Measurements from ENCODE around the gene KCTD3. TPM values are rescaled to one million over a fixed set of nuclear protein-coding genes. Genes with fewer than 3 reads are reported as not detected.
A peak's percentile ranks its signal among the peaks of the same experiment; 100 is the strongest.

The KCTD3 gene
- total and polyA plus RNA-seq, 2 of the 13 experiments (the other 11 are each of a cell fraction or from before 2014, with no cell fraction given) = 49.8 to 68.1 TPM

DNA sequence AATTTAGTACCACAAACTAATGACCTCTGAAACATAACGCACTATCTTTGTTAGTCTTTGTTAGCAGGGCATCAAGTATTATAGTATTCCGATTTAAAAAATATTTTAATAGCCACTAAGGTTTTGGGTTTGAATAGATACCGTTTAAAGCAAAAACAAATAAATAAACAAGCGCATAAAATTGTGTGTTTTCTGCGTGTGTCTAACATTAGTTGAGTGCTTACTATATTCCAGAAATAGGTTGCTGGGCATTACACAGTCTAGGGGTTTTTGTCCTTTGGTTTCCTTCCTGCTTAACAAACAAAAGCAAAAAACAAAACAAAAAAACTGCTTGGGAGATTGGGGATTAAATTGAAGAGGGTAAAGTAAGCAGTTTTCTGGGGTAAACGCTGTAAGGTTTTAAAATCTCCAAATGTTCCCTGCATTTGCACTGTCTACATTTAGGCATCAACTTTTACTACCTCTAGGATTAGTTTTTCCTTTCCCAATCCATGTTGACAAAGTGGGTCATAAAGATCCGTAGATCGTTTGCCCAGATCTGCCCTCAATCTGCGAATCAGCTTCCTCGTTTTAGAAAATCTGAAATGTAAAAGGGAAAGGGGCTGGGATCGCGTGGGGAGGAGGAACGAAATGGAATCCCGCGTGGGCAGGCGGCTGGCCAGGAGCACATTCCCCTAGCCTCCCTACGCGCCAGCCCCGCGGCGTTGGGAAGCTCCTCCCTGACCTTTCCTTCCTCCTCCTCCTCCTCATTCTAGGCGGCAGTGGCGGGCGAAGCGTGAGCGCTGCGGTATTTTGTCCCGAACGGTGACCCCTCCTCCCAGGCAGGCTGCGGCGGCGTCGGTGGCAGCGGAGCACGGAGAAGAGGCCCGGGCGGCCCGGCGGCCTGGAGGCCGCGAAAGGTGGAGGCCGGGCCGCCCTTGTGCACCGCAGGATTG is at the start of gene KCTD3 (continued):
- TF ChIP-seq, protein P1, sequence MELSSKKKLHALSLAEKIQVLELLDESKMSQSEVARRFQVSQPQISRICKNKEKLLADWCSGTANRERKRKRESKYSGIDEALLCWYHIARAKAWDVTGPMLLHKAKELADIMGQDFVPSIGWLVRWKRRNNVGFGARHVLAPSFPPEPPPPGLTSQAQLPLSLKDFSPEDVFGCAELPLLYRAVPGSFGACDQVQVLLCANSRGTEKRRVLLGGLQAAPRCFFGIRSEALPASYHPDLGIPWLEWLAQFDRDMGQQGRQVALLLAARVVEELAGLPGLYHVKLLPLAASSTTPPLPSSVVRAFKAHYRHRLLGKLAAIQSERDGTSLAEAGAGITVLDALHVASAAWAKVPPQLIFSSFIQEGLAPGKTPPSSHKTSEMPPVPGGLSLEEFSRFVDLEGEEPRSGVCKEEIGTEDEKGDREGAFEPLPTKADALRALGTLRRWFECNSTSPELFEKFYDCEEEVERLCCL (CRISPR knock-in tag; IDR thresholded peaks at IDR 0.05; ENCODE audit: borderline replicate concordance) = no peak
- TF ChIP-seq ZFP41 (CRISPR knock-in tag; IDR thresholded peaks at IDR 0.05; ENCODE audit: borderline replicate concordance) = no peak
- no peak for TF ChIP-seq TEAD2 (CRISPR knock-in tag; IDR thresholded peaks at IDR 0.05)
- TF ChIP-seq ZNF260 (CRISPR knock-in tag; IDR thresholded peaks at IDR 0.05; ENCODE audit: borderline replicate concordance, low read depth) = no peak
- TF ChIP-seq ZNF552 (CRISPR knock-in tag; IDR thresholded peaks at IDR 0.05; ENCODE audit: borderline replicate concordance) = no peak
- TF ChIP-seq, protein P2, sequence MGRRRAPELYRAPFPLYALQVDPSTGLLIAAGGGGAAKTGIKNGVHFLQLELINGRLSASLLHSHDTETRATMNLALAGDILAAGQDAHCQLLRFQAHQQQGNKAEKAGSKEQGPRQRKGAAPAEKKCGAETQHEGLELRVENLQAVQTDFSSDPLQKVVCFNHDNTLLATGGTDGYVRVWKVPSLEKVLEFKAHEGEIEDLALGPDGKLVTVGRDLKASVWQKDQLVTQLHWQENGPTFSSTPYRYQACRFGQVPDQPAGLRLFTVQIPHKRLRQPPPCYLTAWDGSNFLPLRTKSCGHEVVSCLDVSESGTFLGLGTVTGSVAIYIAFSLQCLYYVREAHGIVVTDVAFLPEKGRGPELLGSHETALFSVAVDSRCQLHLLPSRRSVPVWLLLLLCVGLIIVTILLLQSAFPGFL (CRISPR knock-in tag; IDR thresholded peaks at IDR 0.05) = no peak
- TF ChIP-seq, protein P3, sequence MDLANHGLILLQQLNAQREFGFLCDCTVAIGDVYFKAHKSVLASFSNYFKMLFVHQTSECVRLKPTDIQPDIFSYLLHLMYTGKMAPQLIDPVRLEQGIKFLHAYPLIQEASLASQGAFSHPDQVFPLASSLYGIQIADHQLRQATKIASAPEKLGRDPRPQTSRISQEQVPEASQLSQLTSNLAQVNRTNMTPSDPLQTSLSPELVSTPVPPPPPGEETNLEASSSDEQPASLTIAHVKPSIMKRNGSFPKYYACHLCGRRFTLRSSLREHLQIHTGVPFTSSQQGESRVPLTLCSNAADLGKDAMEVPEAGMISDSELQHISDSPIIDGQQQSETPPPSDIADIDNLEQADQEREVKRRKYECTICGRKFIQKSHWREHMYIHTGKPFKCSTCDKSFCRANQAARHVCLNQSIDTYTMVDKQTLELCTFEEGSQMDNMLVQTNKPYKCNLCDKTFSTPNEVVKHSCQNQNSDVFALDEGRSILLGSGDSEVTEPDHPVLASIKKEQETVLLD (CRISPR knock-in tag; IDR thresholded peaks at IDR 0.05; ENCODE audit: low read depth) = peak; percentile 70; the same call in 1 of the 2 replicates
- peak; percentile 39; the same call in 1 of the 2 replicates for TF ChIP-seq FOXC1 (CRISPR knock-in tag; IDR thresholded peaks at IDR 0.05; ENCODE audit: borderline replicate concordance)
- TF ChIP-seq, protein P4, sequence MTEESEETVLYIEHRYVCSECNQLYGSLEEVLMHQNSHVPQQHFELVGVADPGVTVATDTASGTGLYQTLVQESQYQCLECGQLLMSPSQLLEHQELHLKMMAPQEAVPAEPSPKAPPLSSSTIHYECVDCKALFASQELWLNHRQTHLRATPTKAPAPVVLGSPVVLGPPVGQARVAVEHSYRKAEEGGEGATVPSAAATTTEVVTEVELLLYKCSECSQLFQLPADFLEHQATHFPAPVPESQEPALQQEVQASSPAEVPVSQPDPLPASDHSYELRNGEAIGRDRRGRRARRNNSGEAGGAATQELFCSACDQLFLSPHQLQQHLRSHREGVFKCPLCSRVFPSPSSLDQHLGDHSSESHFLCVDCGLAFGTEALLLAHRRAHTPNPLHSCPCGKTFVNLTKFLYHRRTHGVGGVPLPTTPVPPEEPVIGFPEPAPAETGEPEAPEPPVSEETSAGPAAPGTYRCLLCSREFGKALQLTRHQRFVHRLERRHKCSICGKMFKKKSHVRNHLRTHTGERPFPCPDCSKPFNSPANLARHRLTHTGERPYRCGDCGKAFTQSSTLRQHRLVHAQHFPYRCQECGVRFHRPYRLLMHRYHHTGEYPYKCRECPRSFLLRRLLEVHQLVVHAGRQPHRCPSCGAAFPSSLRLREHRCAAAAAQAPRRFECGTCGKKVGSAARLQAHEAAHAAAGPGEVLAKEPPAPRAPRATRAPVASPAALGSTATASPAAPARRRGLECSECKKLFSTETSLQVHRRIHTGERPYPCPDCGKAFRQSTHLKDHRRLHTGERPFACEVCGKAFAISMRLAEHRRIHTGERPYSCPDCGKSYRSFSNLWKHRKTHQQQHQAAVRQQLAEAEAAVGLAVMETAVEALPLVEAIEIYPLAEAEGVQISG (CRISPR knock-in tag; IDR thresholded peaks at IDR 0.05) = peak; percentile 77
- TF ChIP-seq, protein P5, sequence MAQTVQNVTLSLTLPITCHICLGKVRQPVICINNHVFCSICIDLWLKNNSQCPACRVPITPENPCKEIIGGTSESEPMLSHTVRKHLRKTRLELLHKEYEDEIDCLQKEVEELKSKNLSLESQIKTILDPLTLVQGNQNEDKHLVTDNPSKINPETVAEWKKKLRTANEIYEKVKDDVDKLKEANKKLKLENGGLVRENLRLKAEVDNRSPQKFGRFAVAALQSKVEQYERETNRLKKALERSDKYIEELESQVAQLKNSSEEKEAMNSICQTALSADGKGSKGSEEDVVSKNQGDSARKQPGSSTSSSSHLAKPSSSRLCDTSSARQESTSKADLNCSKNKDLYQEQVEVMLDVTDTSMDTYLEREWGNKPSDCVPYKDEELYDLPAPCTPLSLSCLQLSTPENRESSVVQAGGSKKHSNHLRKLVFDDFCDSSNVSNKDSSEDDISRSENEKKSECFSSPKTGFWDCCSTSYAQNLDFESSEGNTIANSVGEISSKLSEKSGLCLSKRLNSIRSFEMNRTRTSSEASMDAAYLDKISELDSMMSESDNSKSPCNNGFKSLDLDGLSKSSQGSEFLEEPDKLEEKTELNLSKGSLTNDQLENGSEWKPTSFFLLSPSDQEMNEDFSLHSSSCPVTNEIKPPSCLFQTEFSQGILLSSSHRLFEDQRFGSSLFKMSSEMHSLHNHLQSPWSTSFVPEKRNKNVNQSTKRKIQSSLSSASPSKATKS (CRISPR knock-in tag; IDR thresholded peaks at IDR 0.05) = no peak
- TF ChIP-seq RFXANK (CRISPR knock-in tag; IDR thresholded peaks at IDR 0.05) = no peak
- TF ChIP-seq NKX3-1 (CRISPR knock-in tag; IDR thresholded peaks at IDR 0.05) = no peak
- no peak for TF ChIP-seq ATM (IDR thresholded peaks at IDR 0.05; ENCODE audit: borderline replicate concordance)
- TF ChIP-seq, protein P6, sequence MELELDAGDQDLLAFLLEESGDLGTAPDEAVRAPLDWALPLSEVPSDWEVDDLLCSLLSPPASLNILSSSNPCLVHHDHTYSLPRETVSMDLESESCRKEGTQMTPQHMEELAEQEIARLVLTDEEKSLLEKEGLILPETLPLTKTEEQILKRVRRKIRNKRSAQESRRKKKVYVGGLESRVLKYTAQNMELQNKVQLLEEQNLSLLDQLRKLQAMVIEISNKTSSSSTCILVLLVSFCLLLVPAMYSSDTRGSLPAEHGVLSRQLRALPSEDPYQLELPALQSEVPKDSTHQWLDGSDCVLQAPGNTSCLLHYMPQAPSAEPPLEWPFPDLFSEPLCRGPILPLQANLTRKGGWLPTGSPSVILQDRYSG (CRISPR knock-in tag; IDR thresholded peaks at IDR 0.05) = no peak
- no peak; the same call in 1 of the 2 replicates for TF ChIP-seq ELF4 (CRISPR knock-in tag; IDR thresholded peaks at IDR 0.05; ENCODE audit: borderline replicate concordance)
- TF ChIP-seq CREM (IDR thresholded peaks at IDR 0.05) = no peak
- TF ChIP-seq CREM (CRISPR knock-in tag; IDR thresholded peaks at IDR 0.05) = no peak

Data from HepG2 (cell line).